ENCODE measurements around the gene TMEM80.

- TF ChIP-seq CTCF (IDR thresholded peaks at IDR 0.05) (no peak), POLR2A (IDR thresholded peaks at IDR 0.05) (no peak), EP300 (IDR thresholded peaks at IDR 0.05) (no peak)
These were observed 37.5 kb downstream of the TMEM80 start for GRCh38 chr11:733072-733471.

All from tibial nerve (tissue), 4 donors.